Heart left ventricle (tissue), 13 donors: ENCODE measurements around the gene SAA4.

Experiments used
- POLR2A ChIP-seq, 2 donors: fragments of 450-650 bp; IDR thresholded peaks; one replicate each; pipeline ENCODE4 v1.6.1; 2017; ENCODE audit warnings: antibody characterized with exemption in 2 of 2, mild to moderate bottlenecking in 2 of 2, moderate library complexity in 2 of 2
- TF ChIP-seq, protein P1 (sequence below), 12 donors: fragments of 200-600 bp; sonication (generic) in 4 of 12; IDR thresholded peaks; one replicate each; pipeline versions ENCODE4 v1.5.0 to v1.8.0; 2018 to 2022; ENCODE audit warnings: antibody characterized with exemption in 12 of 12, mild to moderate bottlenecking in 5 of 12
- donor health status: ischemic (EF 13 %, LVEDD 7.1; RV severe dilation, severe dysfunction).
- donor health status: DM: no; HTN: yes; CAD: no.
- donor health status: DM: no; HTN: no; CAD: no.
- donor health status: ischemic (EF 25% LVEDD 6.9; RV normal size, moderate dysfunction).
- donor health status: ischemic (EF 25% LVEDD 5.7; RV mildly dilated, moderate dysfunction).
- donor health status: ischemic (EF 35%, LVEDD 5.7; RV mildly dilated, moderate dysfunction).
- donor health status: nonischemic (EF 11% LVEDD 7.7; RV severe dilation, severe dysfunction).
- donor health status: DM: yes; HTN: yes; CAD: no.
- donor health status: PGD.
- donor health status: ischemic (EF 29% LVEDD 5.4; RV normal size, mild dysfunction).
- donor health status: nonischemic (EF 23%, LVEDD 6.1; RV moderate dilation, normal function).

DNA sequence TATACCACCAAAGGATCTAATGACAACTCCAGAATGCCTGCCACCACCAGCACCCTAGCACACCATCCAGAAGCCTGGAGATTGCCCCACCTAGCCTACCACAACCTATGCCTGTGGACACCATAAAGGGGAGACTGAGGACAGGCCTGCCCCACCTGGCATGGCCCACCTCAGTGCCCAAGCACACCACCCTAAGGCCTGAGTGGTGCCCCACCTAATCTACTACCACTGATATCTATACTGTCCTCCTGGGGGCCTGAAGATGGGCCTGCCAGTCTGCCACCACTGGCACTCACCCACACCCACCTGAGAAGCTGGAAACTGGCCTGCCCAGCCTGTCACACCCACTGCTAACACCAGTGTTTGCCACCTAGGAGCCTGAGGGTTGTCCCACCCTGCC is 31.8 kb downstream of the SAA4 start:
- TF ChIP-seq, protein P1, sequence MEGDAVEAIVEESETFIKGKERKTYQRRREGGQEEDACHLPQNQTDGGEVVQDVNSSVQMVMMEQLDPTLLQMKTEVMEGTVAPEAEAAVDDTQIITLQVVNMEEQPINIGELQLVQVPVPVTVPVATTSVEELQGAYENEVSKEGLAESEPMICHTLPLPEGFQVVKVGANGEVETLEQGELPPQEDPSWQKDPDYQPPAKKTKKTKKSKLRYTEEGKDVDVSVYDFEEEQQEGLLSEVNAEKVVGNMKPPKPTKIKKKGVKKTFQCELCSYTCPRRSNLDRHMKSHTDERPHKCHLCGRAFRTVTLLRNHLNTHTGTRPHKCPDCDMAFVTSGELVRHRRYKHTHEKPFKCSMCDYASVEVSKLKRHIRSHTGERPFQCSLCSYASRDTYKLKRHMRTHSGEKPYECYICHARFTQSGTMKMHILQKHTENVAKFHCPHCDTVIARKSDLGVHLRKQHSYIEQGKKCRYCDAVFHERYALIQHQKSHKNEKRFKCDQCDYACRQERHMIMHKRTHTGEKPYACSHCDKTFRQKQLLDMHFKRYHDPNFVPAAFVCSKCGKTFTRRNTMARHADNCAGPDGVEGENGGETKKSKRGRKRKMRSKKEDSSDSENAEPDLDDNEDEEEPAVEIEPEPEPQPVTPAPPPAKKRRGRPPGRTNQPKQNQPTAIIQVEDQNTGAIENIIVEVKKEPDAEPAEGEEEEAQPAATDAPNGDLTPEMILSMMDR (IDR thresholded peaks at IDR 0.05), result no peak
- no peak for TF ChIP-seq POLR2A (IDR thresholded peaks at IDR 0.05)
